GM21619 (cell line): ENCODE measurements around the gene LIG3.
"Not testable (repeated sequence)": the region's sequence is repeated elsewhere in the genome, so short reads cannot be mapped to it uniquely, and the experiment has no call there.

ENCODE experiments used
- ATAC-seq: cut with Tn5 transposase; IDR thresholded peaks from one replicate; pipeline ENCODE4 v1.9.1; 2021; ENCODE audit not compliant: unreplicated experiment

Gene LIG3

DNA sequence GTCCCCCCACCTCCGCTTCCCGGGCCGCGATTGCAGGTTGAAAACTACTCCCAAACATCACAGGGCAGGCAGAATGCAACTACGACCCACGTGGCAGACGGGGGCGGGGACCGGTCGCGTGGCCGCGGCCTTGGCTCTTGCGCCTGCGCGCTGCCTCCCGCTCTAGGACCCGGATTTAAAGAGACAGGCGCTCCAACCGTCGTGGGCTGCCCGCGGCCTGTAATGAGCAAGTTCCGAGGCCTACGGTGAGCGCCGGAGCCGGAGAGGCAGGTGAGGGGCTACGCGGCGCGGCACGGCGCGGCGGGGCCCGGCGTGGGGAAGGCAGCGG, at the start of gene LIG3:
Gene LIG3 (plus strand): TSS at position 160 of the 328 bp plus-strand sequence. CDS start 2,494 bp downstream, outside the sequence.
- ATAC-seq = peak; percentile 74

- not testable (repeated sequence) for ATAC-seq
These were observed 29.5 kb upstream of the LIG3 start for GRCh38 chr17:34950780-34951179.

DNA sequence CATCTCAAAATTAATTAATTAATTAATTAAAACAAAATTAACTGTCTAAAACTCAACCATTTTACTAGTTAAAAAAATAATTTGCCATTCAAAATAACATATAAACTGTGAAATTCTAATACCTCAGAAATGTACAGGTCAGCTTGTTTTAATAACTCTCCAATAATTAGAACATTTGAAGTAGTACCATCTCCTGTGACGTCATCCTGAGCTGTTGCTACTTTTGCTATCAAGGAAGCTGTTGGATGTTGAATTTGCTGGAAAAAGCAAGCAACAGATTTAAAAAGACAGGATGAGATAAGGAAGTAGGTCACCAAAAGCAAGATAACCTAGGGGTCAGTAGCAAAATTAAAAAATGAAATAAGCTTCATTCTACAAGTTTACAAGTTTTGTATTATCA, 21.9 kb upstream of the LIG3 start:
- ATAC-seq = no peak

GRCh38 chr17:34961093-34961911, 19.0 kb upstream of the LIG3 start, which contains the start of the genes CCT6B and ZNF830:
Gene CCT6B (minus strand): TSS chr17:34961460. CDS start chr17:34961393, 67 bp downstream.
Gene ZNF830 (plus strand): TSS chr17:34961540. CDS start chr17:34961567, 27 bp downstream.
- peak; percentile 93 for ATAC-seq

GRCh38 chr17:34974179-34974578, 6.1 kb upstream of the LIG3 start:
- ATAC-seq = no peak

DNA sequence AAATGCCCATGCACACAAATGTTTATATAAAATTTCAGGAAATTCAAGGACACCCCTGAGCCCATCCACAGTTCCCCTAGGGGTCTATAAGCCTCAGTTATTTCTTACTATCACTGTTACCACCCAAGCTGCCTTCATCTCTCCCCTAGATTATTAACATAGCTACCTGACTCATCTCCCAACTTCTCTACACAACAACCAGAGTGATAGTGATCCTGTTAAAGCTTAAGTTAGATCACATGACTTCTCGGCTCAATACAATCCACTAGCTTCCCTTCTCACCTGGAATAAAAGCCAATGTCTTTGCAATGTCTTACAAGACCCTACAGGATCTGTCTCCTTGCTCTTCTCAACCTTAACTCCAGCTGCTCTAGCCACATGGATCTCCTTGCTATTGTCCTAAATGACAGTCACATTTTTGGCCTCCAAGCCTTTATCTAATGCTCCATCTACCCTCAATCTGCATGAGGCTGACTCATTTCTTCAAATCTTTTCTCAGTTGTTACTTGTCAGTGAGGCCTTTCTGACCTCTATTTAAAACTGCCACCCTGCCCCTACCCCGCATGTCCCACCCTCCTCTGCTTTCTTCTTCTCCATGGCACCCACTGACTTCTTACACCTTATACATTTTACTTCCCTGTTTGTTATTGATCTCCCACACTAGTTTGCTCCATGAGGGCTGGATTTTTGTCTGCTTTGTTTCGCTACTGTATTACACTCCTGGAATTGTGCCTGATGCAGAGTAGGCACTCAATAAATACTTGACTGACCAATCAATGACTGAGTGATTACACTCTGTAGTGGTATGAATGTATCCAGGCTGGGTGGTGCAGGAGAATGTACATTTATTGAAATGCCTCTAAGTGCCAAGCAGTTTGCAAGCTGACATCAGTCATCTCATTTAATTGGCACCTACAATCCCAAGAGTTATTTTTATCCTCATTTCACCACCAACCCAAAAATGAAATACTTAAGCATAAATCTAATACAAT, 5.2 kb upstream of the LIG3 start:
- ATAC-seq = no peak

GRCh38 chr17:34979153-34979552, 1.2 kb upstream of the LIG3 start:
- ATAC-seq = no peak

GRCh38 chr17:34979650-34980352, 511 bp upstream of the LIG3 start:
- ATAC-seq = no peak

DNA sequence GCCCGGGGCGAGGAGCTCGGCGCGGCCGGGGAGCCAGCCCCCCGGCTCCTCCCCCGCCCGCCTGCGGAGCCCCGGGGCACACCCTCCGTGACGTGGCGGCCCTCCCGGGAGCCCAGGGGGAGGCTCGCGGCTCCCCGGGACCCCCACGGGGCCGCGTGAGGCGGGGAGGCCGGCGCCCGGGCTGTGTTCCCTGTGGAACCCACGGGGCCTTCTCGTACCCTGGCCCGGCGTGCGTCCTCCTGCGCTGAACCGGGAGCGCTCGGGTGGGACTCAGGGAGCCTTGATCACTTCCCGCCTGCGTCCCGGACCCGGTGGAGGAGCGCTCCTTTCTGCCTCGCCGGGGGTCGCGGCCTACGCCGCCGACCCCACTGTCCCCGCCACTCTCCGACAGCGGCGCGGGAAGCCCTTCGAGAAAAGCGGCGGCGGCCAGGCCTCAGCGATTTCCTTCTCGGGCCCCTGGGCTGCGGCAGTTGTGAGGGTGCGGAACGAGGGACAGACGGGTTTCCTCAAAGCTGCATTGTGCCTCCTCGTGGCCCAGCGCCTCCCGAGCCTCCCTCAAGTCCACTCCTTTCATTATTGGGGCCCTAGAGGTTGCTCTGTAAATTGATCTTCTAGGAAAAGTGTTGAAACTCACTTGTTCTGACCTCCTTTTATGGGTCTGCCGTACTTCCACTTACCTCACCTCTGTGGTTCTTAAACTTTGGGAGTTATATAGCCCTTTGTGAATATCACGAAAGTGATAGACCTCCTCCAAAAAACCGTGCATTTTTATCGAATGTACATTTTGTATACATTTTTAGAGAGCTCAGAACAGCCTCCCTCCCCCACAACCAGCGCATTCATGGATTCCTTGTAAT, 597 bp downstream of the LIG3 start:
- peak; percentile 74 for ATAC-seq

GRCh38 chr17:34981538-34982241, 1.4 kb downstream of the LIG3 start:
- ATAC-seq = no peak

DNA sequence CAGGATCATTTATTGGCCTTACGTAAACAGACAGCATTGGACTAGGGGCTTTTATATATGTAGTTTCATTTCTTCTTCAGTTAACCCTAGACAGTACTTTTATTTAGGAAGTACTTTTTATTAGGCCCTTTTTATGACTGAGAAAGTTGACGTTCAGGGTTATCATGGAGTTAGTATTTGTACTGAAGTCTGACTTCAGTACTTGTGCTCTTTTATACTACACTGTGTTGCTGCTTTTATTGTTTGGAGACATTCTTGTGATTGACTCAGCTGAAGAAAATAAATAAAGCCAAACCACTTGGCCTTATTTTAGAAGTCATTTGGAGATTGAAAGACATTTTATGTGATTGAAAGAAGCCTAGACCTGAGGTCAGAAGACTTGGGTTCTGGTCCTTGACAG, 6.9 kb downstream of the LIG3 start:
- no peak for ATAC-seq

DNA sequence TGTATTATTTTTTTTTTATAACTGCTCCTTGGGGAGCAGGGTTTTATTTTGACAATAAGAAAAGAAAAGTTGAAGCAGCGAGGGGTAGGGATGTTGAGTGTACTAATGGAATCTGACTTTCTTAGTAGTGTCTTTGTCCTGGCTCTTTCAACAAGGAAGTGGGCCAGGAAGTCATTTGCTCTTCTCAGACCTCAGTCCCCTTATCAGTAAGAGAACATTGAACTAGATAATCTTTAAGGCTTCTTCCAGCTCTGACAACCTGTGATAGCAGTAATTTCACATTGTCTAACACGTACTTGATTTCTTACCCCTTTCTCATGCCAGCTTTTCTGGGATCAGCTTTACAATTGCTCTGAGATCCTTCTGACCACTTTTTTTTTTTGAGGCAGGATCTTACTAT, 8.3 kb downstream of the LIG3 start:
- no peak for ATAC-seq

DNA sequence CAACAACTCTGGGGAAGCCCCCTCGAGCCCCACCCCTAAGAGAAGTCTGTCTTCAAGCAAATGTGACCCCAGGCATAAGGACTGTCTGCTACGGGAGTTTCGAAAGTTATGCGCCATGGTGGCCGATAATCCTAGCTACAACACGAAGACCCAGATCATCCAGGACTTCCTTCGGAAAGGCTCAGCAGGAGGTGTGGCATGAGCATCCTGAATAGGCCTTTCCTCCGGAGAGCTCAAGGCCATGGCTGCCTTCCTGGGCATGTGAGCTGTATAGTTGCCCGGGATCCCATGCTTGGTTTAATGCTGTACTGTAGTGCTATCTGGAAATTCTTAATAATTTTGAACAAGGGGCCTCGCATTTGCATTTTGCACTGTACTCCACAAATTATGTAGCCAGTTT, 9.2 kb downstream of the LIG3 start:
- ATAC-seq = no peak

GRCh38 chr17:34990921-34991365, 10.6 kb downstream of the LIG3 start:
- ATAC-seq = no peak

- no peak for ATAC-seq
These were observed 11.3 kb downstream of the LIG3 start for GRCh38 chr17:34991606-34992005.

- ATAC-seq = no peak
These were observed 12.7 kb downstream of the LIG3 start for GRCh38 chr17:34993031-34993430.

DNA sequence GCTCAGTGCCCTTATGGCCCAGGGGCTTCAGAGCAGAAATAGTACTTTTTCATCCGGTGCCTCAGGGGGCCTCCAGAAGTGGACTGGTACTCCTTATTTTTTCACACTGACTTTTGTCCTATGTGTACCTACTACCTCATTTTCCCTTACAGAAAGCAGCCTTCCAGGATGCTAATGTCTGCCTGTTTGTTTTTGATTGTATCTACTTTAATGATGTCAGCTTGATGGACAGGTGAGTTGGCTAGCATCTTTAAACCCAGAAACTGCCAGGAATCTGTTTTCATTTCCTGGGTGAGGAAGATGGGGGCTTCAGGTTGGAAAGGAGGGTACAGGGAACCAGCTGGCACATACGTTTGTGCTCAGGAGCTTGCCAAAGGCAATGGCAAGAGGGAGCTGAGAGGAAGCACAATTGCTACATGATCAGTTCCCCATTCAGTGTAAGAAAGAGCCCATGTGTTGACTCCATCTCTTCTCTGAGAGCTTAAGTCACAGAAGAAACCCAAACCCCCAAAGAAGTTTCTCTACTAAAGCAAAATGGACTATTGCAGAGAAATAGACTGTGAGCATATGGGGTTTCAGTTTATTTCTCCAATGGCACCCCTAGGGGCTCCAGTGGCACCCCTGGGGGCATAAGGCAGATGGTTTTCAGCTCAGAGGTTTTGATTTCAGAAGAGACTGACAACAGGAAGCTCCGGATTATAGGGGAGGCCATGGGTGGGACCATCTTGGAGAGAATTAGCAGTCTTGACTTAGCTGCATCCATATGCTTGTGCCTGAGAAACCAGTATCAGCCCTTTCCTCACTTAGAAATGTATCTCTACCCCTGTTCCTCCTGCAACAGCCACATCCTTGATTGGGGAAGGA, 16.3 kb downstream of the LIG3 start:
- ATAC-seq = no peak

GRCh38 chr17:34997355-34997862, 17.1 kb downstream of the LIG3 start:
- no peak for ATAC-seq
